IMR-90 (cell line): Measurements from ENCODE around the gene LAMA2. TPM values are rescaled to one million over a fixed set of nuclear protein-coding genes. Genes with fewer than 3 reads are reported as not detected.

ENCODE experiments used
- ATAC-seq: fragments of 200-7000 bp; cut with Tn5 transposase; 2 replicates; pipeline ENCODE4 v1.9.1; 2020; ENCODE audit warnings: low read depth, mild to moderate bottlenecking, moderate library complexity
- BruUV-seq: library from RNA; stranded (reverse); fragments of 400-500 nt; replicated peaks from 2 replicates; lab custom pipeline; 2021; lab: Mats Ljungman, UMichigan
- CTCF ChIA-PET: fragments of 300-600 bp; formaldehyde crosslinking; extraction: SDS; loops from one replicate; lab custom pipeline; 2021; ENCODE audit warnings: antibody characterized with exemption; lab: Yijun Ruan, JAX
- POLR2A ChIA-PET: fragments of 300-600 bp; sonication (Branson Sonifier 250); formaldehyde crosslinking; loops from one replicate; lab custom pipeline; 2022; ENCODE audit warnings: antibody characterized with exemption; ENCODE audit not compliant: unreplicated experiment; lab: Charles Lee
- DNase-seq: peaks from one replicate; pipeline ENCODE4 v3.0.0; 2013
- H2AFZ ChIP-seq: replicated peaks from 2 replicates; pipeline ENCODE3; 2013; ENCODE audit warnings: low read length, mild to moderate bottlenecking; ENCODE audit not compliant: poor library complexity
- H2AK5ac ChIP-seq: 2 replicates; pipeline ENCODE4 v1.6.1; 2013; ENCODE audit warnings: low read depth, low read length, inconsistent platforms
- H2AK9ac ChIP-seq: replicated peaks from 2 replicates; pipeline ENCODE3; 2013; ENCODE audit warnings: mild to moderate bottlenecking, low read depth, low read length, moderate library complexity; ENCODE audit not compliant: poor library complexity
- H2BK120ac ChIP-seq: 2 replicates; pipeline ENCODE4 v1.6.1; 2013; ENCODE audit warnings: low read depth, low read length, inconsistent platforms
- H2BK15ac ChIP-seq: 3 replicates; pipeline ENCODE4 v1.6.1; 2013; ENCODE audit warnings: low read depth, low read length, inconsistent platforms
- H2BK20ac ChIP-seq: 2 replicates; pipeline ENCODE4 v1.6.1; 2013; ENCODE audit warnings: low read depth, mild to moderate bottlenecking, inconsistent platforms, low read length, moderate library complexity
- H2BK5ac ChIP-seq: 2 replicates; pipeline ENCODE4 v1.6.1; 2013; ENCODE audit warnings: mild to moderate bottlenecking, low read depth, low read length, inconsistent platforms; ENCODE audit not compliant: poor library complexity, severe bottlenecking
- H3K14ac ChIP-seq: replicated peaks from 2 replicates; pipeline ENCODE4 v1.6.1; 2013; ENCODE audit warnings: low read depth, low read length, inconsistent platforms
- H3K18ac ChIP-seq: 2 replicates; pipeline ENCODE4 v1.6.1; 2013; ENCODE audit warnings: low read depth, low read length, control low read depth
- H3K23ac ChIP-seq: 2 replicates; pipeline ENCODE4 v1.6.1; 2013; ENCODE audit warnings: low read depth, low read length, inconsistent platforms
- H3K27ac ChIP-seq: 2 replicates; pipeline ENCODE4 v1.5.1; 2013; ENCODE audit warnings: mild to moderate bottlenecking, control low read depth, low read length; ENCODE audit not compliant: insufficient read depth
- H3K27me3 ChIP-seq: 2 replicates; pipeline ENCODE4 v1.6.1; 2013; ENCODE audit warnings: low read length; ENCODE audit not compliant: control insufficient read depth, insufficient read depth
- H3K36me3 ChIP-seq: 2 replicates; pipeline ENCODE4 v1.6.1; 2013; ENCODE audit warnings: low read length, mixed read lengths; ENCODE audit not compliant: control insufficient read depth, insufficient read depth
- H3K4ac ChIP-seq: 2 replicates; pipeline ENCODE4 v1.6.1; 2013; ENCODE audit warnings: low read depth, low read length, inconsistent platforms
- H3K4me1 ChIP-seq: 2 replicates; pipeline ENCODE4 v1.6.1; 2013; ENCODE audit warnings: low read length, mixed read lengths; ENCODE audit not compliant: control insufficient read depth, insufficient read depth
- H3K4me2 ChIP-seq: 2 replicates; pipeline ENCODE4 v1.6.1; 2013; ENCODE audit warnings: low read depth, mild to moderate bottlenecking, control low read depth, low read length, moderate library complexity
- H3K4me3 ChIP-seq: 2 replicates; pipeline ENCODE4 v1.5.1; 2013; ENCODE audit warnings: low read depth, mild to moderate bottlenecking, control low read depth, low read length, moderate library complexity; ENCODE audit not compliant: insufficient read depth
- H3K56ac ChIP-seq: 2 replicates; pipeline ENCODE4 v1.6.1; 2013; ENCODE audit warnings: low read length, inconsistent platforms; ENCODE audit not compliant: insufficient read depth; ENCODE audit errors: extremely low read depth
- H3K79me1 ChIP-seq, 2 experiments: 2 replicates each; pipeline ENCODE4 v1.6.1; 2013; ENCODE audit warnings: low read length in 2 of 2, inconsistent platforms in 1 of 2, low read depth in 1 of 2
- H3K9ac ChIP-seq: 2 replicates; pipeline ENCODE4 v1.6.1; 2013; ENCODE audit warnings: low read depth, low read length, control low read depth
- H3K9me1 ChIP-seq: 2 replicates; pipeline ENCODE4 v1.6.1; 2013; ENCODE audit warnings: low read length, inconsistent platforms; ENCODE audit not compliant: insufficient read depth
- H3K9me3 ChIP-seq: 2 replicates; pipeline ENCODE4 v1.6.1; 2013; ENCODE audit warnings: low read length; ENCODE audit not compliant: control insufficient read depth, insufficient read depth
- H4K20me1 ChIP-seq: 2 replicates; pipeline ENCODE4 v1.6.1; 2013; ENCODE audit warnings: low read length, inconsistent platforms; ENCODE audit not compliant: insufficient read depth
- H4K5ac ChIP-seq: 2 replicates; pipeline ENCODE4 v1.6.1; 2013; ENCODE audit warnings: mild to moderate bottlenecking, low read depth, low read length, control low read depth
- H4K8ac ChIP-seq, 2 experiments: 2 replicates each; pipeline ENCODE4 v1.6.1; 2013; ENCODE audit warnings: low read depth in 2 of 2, low read length in 2 of 2, control low read depth in 1 of 2, inconsistent platforms in 1 of 2
- H4K91ac ChIP-seq: 2 replicates; pipeline ENCODE4 v1.6.1; 2013; ENCODE audit warnings: low read depth, low read length, inconsistent platforms; ENCODE audit not compliant: insufficient read depth
- BHLHE40 ChIP-seq: fragments of 150-350 bp; IDR thresholded peaks from 2 replicates; pipeline ENCODE4 v1.6.1; 2016; ENCODE audit warnings: mild to moderate bottlenecking, low read depth, low read length
- CEBPB ChIP-seq: IDR thresholded peaks from 2 replicates; pipeline ENCODE4 v1.6.1; 2012; ENCODE audit warnings: low read depth, low read length, improper control_type of control experiment
- CHD1 ChIP-seq: IDR thresholded peaks from 2 replicates; pipeline ENCODE4 v1.6.1; 2012; ENCODE audit warnings: low read depth, low read length, improper control_type of control experiment
- CTCF ChIP-seq: conservative IDR thresholded peaks from 2 replicates; pipeline ENCODE4 v1.5.1; 2012; ENCODE audit warnings: mild to moderate bottlenecking, low read depth, low read length, improper control_type of control experiment
- ELK1 ChIP-seq: fragments of 150-350 bp; IDR thresholded peaks from 2 replicates; pipeline ENCODE4 v1.6.1; 2016; ENCODE audit warnings: low read depth, mild to moderate bottlenecking, low read length, moderate library complexity, borderline replicate concordance
- FOS ChIP-seq: fragments of 150-350 bp; IDR thresholded peaks from 2 replicates; pipeline ENCODE4 v1.6.1; 2016; ENCODE audit warnings: low read depth, low read length
- MAFK ChIP-seq: IDR thresholded peaks from 2 replicates; pipeline ENCODE4 v1.6.1; 2012; ENCODE audit warnings: low read depth, low read length, improper control_type of control experiment
- MAZ ChIP-seq: IDR thresholded peaks from 2 replicates; pipeline ENCODE4 v1.6.1; 2012; ENCODE audit warnings: low read depth, mild to moderate bottlenecking, low read length, improper control_type of control experiment, moderate library complexity, borderline replicate concordance
- MXI1 ChIP-seq: IDR thresholded peaks from 2 replicates; pipeline ENCODE4 v1.6.1; 2012; ENCODE audit warnings: low read depth, mild to moderate bottlenecking, low read length, moderate library complexity, borderline replicate concordance
- NFE2L2 ChIP-seq: fragments of 150-350 bp; IDR thresholded peaks from 2 replicates; pipeline ENCODE4 v1.6.1; 2016; ENCODE audit warnings: low read depth, mild to moderate bottlenecking, low read length
- POLR2A ChIP-seq: IDR thresholded peaks from 2 replicates; pipeline ENCODE4 v1.6.1; 2012; ENCODE audit warnings: mild to moderate bottlenecking, low read depth, low read length
- RFX5 ChIP-seq: IDR thresholded peaks from 2 replicates; pipeline ENCODE4 v1.8.0; 2012; ENCODE audit warnings: low read depth, mild to moderate bottlenecking, low read length, moderate library complexity
- SMC3 ChIP-seq: fragments of 150-350 bp; IDR thresholded peaks from 2 replicates; pipeline ENCODE4 v1.6.1; 2016; ENCODE audit warnings: low read depth, mild to moderate bottlenecking, antibody characterized with exemption, low read length, moderate library complexity
- WGBS, 2 experiments: methylation state at CpG; one replicate each; pipeline versions ENCODE4 v1.1.5 to v1.1.7; 2013; ENCODE audit warnings: missing lambda C conversion rate in 2 of 2; ENCODE audit not compliant: insufficient read length in 1 of 2; ENCODE audit errors: extremely low coverage in 2 of 2; 5-methylcytosine and 5-hydroxymethylcytosine counted together
- dilution Hi-C: fragments of 300-500 bp; cut with HindIII; formaldehyde crosslinking; loops from one replicate; pipeline ENCODE4 v1.14.3; 2018; ENCODE audit warnings: low sequenced_read_pairs; ENCODE audit not compliant: unreplicated experiment
- in situ Hi-C: fragments of 300-500 bp; cut with MboI; formaldehyde crosslinking; loops from 3 replicates; pipeline ENCODE4 v1.14.3; 2019; ENCODE audit warnings: low sequenced_read_pairs, inconsistent platforms, mixed read lengths
- intact Hi-C: fragments of 100-400 bp; cut with micrococcal nuclease; formaldehyde crosslinking; loops from 2 replicates; pipeline ENCODE4 v1.10.0; 2022
- polyA plus RNA-seq, 3 experiments: library from polyadenylated mRNA; depleted of rRNA; stranded (reverse); fragments of >200 nt; gene quantifications; 2 replicates each; pipeline ENCODE4 v1.2.3, GENCODE V29; 2012; ENCODE audit warnings: low replicate concordance in 1 of 3
- total RNA-seq: library from RNA; depleted of rRNA; stranded (reverse); fragments of >200 nt; gene quantifications from 2 replicates; pipeline ENCODE4 v1.2.3, GENCODE V29; 2012
- TF ChIP-seq, protein P1 (sequence below): fragments of 150-350 bp; IDR thresholded peaks from 2 replicates; pipeline ENCODE4 v1.6.1; 2017; ENCODE audit warnings: mild to moderate bottlenecking, antibody characterized with exemption, low read length, low read depth

LAMA2 gene
- total and polyA plus RNA-seq, 2 of the 4 experiments (the other 2 are of a cell fraction): 9.9 to 13.3 TPM

- DNase-seq: no peak
- no peaks in the 10 kb centered on the region for H4K20me1 ChIP-seq
- in situ Hi-C loops (no loop called here), intact Hi-C loops (no loop called here), dilution Hi-C loops (no loop called here)
- no peak overlapping the region for H3K4me3 ChIP-seq
- no peak overlapping the region for H3K4ac ChIP-seq
- H3K4me2 ChIP-seq: no peak overlapping the region
- ATAC-seq: no peak
- no peaks in the 10 kb centered on the region for H3K79me1 ChIP-seq
- TF ChIP-seq MAZ: no peak
- no peak for TF ChIP-seq CHD1
- no peak for TF ChIP-seq BHLHE40
- TF ChIP-seq MXI1: no peak
- TF ChIP-seq CTCF: no peak
- no peak for TF ChIP-seq NFE2L2
- TF ChIP-seq, protein P1, sequence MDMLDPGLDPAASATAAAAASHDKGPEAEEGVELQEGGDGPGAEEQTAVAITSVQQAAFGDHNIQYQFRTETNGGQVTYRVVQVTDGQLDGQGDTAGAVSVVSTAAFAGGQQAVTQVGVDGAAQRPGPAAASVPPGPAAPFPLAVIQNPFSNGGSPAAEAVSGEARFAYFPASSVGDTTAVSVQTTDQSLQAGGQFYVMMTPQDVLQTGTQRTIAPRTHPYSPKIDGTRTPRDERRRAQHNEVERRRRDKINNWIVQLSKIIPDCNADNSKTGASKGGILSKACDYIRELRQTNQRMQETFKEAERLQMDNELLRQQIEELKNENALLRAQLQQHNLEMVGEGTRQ: no peak
- TF ChIP-seq FOS: no peak
- no peak for TF ChIP-seq POLR2A
- TF ChIP-seq RFX5: no peak
- no peak for TF ChIP-seq SMC3
- TF ChIP-seq CEBPB: no peak
- TF ChIP-seq ELK1: no peak
- no peak for TF ChIP-seq MAFK
- peaks cover 9% of the 10 kb centered on the region for H3K4me1 ChIP-seq
- H3K23ac ChIP-seq: no peak overlapping the region
- no peaks in the 10 kb centered on the region for H3K9me3 ChIP-seq
- no peak overlapping the region for H2BK120ac ChIP-seq
- no peaks in the 10 kb centered on the region for H3K9me1 ChIP-seq
- H4K5ac ChIP-seq: no peak overlapping the region
- no peak overlapping the region for H2BK5ac ChIP-seq
- H3K9ac ChIP-seq: no peak overlapping the region
- CTCF ChIA-PET: no interaction called here
- H4K91ac ChIP-seq: no peak overlapping the region
- H3K18ac ChIP-seq: no peak overlapping the region
- no peak overlapping the region for H3K14ac ChIP-seq
- no peak overlapping the region for H2AK9ac ChIP-seq
- POLR2A ChIA-PET: no interaction called here
- H4K8ac ChIP-seq: no peak overlapping the region
- no peaks in the 10 kb centered on the region for H3K27me3 ChIP-seq
- H2BK20ac ChIP-seq: no peak overlapping the region
- H2AFZ ChIP-seq: no peak overlapping the region
- H2BK15ac ChIP-seq: no peak overlapping the region
- no peak overlapping the region for H3K56ac ChIP-seq
- no CpG with 5 or more reads among the region's 1 CpG for WGBS, 2 experiments
- no peaks in the 10 kb centered on the region for H3K36me3 ChIP-seq
- BruUV-seq: no TSS peak
- H2AK5ac ChIP-seq: no peak overlapping the region
- H3K27ac ChIP-seq: no peak overlapping the region
Observed at GRCh38 chr6:129189266-129189665, 306.3 kb downstream of the LAMA2 start.
